ENCODE results near the gene ETS2.
A peak's percentile ranks its signal among the peaks of the same experiment; 100 is the strongest.

The ETS2 gene

DNA sequence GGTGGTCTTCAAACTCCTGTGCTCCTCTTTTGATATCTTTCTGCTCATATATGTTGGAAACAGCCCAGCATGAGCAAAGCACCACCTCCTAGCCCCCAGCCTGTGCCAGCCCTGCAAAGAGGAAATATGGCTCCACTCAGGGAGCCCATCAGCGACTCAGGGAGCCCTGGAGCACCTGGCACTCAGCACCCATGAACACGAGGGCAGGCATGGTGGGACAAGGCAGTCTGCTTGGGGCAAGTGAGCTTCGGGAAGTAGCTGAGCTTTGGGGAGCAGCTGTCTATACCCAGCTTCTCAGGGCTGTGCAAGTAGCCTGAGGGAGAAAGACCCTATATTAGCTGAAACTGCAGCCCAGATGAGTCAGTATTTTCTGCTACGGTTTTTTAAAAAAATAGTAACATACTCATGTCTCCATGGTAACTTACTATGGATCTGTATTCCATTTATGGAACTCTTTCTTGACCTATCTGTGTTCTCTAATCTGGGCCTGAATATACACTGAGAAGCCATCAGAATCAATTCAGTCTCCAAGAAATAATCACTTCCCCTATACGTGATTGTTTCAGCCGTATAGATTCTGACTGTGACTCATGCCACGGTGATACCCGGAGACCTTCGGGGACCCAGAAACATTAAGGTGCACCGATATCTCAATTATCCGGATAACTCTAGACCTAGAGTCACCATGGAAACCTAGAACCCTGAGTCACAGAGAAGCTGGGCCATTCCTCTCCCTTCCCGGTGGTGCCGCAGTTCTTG, 1.5 kb upstream of the ETS2 start:
- no peaks in the 10 kb centered on the region for H3K36me3 Mint-ChIP-seq
- H3K27ac Mint-ChIP-seq = no peak overlapping the region
- H3K4me1 Mint-ChIP-seq = peaks cover 12% of the 10 kb centered on the region
- peaks cover 48% of the 10 kb centered on the region for H3K27me3 Mint-ChIP-seq
- no peak for ATAC-seq
- H3K4me3 Mint-ChIP-seq = peak overlapping the region; percentile 93
- H3K9me3 Mint-ChIP-seq = no peaks in the 10 kb centered on the region

DNA sequence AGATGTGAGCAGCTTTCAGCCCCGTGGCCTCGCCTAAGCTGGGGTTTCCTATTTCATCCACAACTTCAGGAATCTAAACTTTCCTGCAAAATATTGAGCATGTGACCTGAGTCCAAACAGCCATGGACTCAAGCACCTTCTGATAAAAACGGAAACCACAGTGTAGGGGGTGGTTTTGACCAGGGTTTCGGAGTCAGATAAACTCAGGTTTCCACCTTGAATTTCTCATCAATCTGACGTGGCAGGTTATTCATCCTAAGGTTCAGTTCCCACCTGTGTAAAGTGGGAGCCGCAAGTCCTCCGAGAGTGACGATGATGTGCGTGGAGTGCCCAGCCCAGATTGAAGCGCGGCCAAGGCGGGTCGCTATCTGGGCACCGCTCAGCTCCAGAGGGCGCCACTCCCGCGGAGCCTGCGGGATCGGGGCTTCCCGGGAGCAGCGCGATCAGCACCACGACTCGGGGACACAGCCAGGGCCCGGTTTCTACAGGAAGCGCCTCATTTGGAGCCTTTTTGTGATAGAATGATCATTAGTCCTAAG, 871 bp upstream of the ETS2 start:
- ATAC-seq = peak; percentile 2
- Mint-ChIP-seq H3K27ac (peak overlapping the region; percentile 73), H3K27me3 (peaks cover 45% of the 10 kb centered on the region), H3K9me3 (no peaks in the 10 kb centered on the region), H3K4me1 (peaks cover 14% of the 10 kb centered on the region), H3K36me3 (no peaks in the 10 kb centered on the region), H3K4me3 (peak overlapping the region; percentile 93)

DNA sequence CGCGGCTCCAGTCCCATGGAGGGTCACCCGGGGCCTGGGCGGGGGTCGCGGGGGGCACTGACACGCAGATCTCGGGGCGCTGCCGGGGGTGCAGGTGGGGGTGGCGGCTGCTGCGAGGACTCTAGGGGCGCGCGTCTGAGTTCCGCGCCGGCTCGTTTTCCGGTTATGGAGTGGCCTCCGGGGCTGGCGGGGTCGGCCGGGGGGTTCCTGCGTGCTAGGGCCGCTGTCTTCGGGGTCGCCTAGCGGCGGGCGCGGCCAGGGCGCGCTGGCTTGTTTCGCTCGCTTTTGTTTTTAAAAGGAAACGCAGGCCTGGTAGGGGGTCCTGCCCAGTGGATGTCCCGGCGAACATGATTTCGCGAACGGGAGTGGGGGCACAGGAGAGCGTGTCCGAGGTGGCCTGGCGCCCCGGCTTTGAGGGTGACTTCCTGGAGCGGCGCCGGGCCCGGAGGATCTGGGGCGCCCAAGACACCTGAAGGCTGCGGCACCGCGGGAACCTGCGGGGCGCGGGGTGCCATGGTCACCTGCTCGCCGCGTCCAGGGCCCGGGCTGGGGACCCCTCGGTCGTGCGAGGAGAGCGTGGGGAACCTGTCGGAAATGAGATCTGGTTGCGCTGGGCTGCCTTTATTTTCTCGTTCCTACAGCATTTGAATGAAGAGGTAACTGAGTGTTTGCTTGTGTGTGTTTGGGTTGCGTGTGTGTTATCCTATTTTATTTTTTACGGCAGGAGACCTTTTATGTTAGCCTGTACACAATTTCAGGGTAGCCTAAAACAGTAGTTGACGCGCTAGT, 618 bp downstream of the ETS2 start:
- H3K27me3 Mint-ChIP-seq = peaks cover 31% of the 10 kb centered on the region
- peak overlapping the region; percentile 73 for H3K27ac Mint-ChIP-seq
- peak overlapping the region; percentile 93 for H3K4me3 Mint-ChIP-seq
- no peaks in the 10 kb centered on the region for H3K36me3 Mint-ChIP-seq
- peak; percentile 41 for ATAC-seq
- no peaks in the 10 kb centered on the region for H3K9me3 Mint-ChIP-seq
- H3K4me1 Mint-ChIP-seq = peaks cover 14% of the 10 kb centered on the region

DNA sequence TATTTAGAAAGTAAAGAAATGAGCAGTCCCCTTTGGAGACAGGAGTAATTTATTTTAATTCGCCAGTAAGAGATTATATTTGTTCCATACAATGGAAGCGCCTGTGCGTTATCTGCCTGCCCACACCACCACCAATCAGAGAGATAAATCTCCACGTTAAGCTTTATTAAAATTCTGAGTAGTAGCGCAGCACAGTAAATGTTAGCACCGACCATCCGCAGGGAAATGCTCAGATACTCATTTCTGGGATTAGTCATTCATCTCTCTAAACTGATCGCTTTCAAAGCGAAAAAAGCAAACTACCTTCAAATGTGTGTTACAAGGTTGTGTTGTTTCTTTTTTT, 1.2 kb downstream of the ETS2 start:
- ATAC-seq = no peak
- Mint-ChIP-seq H3K9me3 (no peaks in the 10 kb centered on the region), H3K36me3 (no peaks in the 10 kb centered on the region)

DNA sequence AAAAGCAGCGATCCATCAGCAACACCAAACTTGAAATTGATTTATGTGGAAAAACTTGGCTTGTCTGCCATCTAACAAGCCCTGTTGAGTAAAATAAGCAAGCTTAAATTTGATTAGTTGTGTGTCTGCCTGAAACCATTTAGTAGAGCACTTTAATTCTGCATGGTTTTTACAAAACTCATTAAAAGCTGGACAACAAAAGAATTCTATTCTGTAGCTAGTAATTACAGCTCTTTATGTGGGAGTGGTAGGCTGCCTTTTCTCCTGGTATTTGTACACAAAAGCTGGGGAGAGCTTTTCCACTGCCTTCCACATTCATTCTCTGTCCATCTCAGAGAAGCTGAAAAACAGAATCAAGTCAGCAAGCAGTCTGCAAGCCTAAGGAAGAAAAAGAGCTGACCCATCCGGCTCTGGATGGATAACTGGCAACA, 1.7 kb downstream of the ETS2 start:
- Mint-ChIP-seq H3K36me3 (no peaks in the 10 kb centered on the region), H3K4me1 (peaks cover 14% of the 10 kb centered on the region), H3K27ac (no peak overlapping the region), H3K9me3 (no peaks in the 10 kb centered on the region), H3K4me3 (no peak overlapping the region), H3K27me3 (peaks cover 23% of the 10 kb centered on the region)
- no peak for ATAC-seq

More for the DNA sequence above, 1.2 kb downstream of the ETS2 start:
- Mint-ChIP-seq H3K27ac (peak overlapping the region; percentile 73), H3K27me3 (peaks cover 29% of the 10 kb centered on the region), H3K4me3 (peak overlapping the region; percentile 93), H3K4me1 (peaks cover 14% of the 10 kb centered on the region)

DNA sequence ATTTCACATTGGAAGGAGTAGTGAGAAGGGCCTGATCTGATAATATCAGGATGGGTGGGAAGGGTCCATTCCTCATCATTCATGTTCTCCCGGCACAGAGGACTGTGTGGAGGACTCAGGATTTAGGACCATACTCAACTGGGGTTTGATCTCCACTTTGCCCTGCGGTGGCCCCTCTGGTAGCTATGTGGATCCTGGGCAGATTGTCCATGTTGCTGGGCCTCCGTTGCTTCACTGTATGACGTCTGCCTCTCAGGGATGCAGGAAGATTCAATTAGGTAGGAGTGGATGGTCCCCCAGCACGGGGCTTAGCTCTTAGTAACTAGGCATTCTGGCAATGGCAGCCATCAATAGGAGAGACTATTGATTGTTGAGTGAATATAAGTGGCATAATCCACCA, 2.3 kb downstream of the ETS2 start:
- peaks cover 14% of the 10 kb centered on the region for H3K4me1 Mint-ChIP-seq
- no peaks in the 10 kb centered on the region for H3K9me3 Mint-ChIP-seq
- H3K27me3 Mint-ChIP-seq = peaks cover 18% of the 10 kb centered on the region
- ATAC-seq = no peak
- H3K36me3 Mint-ChIP-seq = no peaks in the 10 kb centered on the region
- H3K4me3 Mint-ChIP-seq = no peak overlapping the region
- H3K27ac Mint-ChIP-seq = no peak overlapping the region

DNA sequence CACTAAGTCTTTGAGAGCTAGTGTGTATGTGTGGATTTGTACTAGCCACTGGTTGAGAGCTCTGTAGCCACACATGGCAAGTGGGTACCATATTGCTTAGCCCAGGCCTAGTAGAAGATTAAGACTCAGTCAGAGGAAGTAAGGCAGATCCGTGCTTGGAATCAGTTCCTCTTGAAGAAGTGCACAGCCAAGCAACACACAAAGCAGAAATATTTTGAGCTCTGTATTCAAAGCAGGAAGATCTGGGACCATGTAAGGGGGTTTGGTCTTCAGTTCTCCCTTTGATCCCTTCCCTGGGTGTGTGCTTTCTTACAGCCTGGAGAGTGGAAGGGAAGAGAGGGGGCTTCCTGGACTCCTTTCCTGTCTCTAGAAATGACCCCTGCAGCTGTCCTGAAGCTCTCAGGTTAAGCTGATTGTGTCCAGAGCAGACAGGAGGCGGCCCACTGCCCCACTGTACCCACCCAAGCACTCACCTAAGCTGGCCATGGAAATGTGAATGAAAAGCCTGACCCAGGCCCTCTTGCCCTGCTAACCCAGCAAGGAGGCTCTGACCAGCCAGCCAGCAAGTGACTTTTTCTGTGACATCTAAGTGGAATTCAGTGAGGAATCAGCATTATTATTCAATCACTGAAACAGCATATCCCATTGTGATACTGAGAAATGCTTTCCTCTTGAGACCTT, 3.6 kb downstream of the ETS2 start:
- no peak overlapping the region for H3K27ac Mint-ChIP-seq
- peaks cover 4% of the 10 kb centered on the region for H3K36me3 Mint-ChIP-seq
- peaks cover 4% of the 10 kb centered on the region for H3K27me3 Mint-ChIP-seq
- no peaks in the 10 kb centered on the region for H3K9me3 Mint-ChIP-seq
- no peak for ATAC-seq
- H3K4me1 Mint-ChIP-seq = peaks cover 14% of the 10 kb centered on the region
- H3K4me3 Mint-ChIP-seq = no peak overlapping the region

DNA sequence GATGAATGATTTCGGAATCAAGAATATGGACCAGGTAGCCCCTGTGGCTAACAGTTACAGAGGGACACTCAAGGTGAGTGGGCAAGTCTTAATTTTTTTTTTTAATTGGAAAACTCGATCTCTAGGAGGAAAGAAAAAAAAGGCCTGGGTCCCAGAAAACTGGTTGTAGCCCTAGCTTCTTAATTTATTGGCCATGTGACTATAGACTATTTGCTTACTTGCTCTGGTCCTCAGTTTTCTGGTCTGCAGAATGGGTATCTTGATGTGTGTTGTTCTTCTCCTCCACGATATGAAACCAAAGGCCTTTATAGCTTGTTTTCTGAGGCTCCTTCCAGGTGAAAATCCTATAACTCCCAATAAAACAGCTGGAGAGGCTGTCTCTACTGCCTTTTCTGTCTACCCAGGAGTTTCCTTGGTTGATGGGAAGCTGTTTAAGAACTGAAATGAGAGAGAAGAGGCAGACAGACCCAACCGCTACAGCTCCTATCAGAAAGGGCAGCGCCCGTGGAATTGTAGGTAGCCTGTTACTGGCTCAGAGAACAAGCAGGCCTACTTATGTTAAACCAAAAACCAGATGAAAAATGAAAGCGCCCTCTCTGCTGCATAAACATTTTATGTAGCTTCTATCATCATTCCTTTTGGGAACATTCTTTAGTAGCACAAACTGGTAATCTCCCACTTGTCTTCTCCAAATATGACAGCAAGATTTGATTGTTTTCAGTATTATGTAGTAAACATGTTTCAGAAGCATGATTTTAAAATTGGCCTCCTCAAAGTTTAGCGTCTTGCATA, 4.5 kb downstream of the ETS2 start:
- Mint-ChIP-seq H3K36me3 (peaks cover 13% of the 10 kb centered on the region), H3K27me3 (no peaks in the 10 kb centered on the region), H3K4me3 (no peak overlapping the region), H3K9me3 (no peaks in the 10 kb centered on the region), H3K4me1 (peaks cover 14% of the 10 kb centered on the region), H3K27ac (no peak overlapping the region)
- ATAC-seq = no peak

DNA sequence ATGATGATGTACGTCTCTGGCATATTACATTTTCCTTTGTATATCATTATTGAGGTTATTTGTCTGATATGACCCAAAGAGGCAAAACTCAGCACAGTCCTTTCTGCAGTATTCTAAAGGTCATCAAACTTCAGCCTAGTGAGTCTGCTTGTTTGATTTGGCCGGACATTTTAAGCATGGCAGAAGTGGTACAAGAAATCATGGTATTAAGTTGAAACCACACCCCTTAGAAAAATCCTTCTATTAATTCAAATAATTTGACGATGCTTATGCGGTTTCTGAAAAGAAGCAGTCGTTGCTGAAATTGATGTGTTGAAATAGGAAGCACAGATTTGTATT, 5.1 kb downstream of the ETS2 start:
- Mint-ChIP-seq H3K27me3 (no peaks in the 10 kb centered on the region), H3K9me3 (peaks cover 2% of the 10 kb centered on the region), H3K4me3 (no peak overlapping the region), H3K36me3 (peaks cover 19% of the 10 kb centered on the region), H3K4me1 (peaks cover 14% of the 10 kb centered on the region), H3K27ac (no peak overlapping the region)
- ATAC-seq = no peak

DNA sequence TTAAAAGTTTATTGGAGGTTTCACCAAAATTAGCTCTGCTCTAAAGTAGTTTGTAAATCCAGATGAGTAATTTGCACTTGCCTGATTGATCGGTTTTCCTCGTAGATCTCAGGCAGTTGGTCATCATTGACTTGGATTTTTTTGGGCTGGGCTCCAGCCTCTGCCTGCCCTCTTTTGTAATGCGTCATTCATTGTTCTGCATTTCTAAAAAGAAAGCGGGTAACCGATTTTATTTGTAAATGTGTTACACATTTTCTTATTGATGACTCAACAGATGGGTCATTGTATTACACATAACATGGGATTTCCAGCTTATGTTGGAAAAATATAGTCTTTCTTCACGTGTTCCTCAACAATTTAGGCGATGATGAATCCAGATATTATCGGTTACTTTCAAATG, 5.5 kb downstream of the ETS2 start:
- ATAC-seq = no peak
- H3K36me3 Mint-ChIP-seq = peaks cover 22% of the 10 kb centered on the region
- H3K27ac Mint-ChIP-seq = no peak overlapping the region
- H3K9me3 Mint-ChIP-seq = peaks cover 3% of the 10 kb centered on the region
- no peaks in the 10 kb centered on the region for H3K27me3 Mint-ChIP-seq
- peaks cover 12% of the 10 kb centered on the region for H3K4me1 Mint-ChIP-seq
- H3K4me3 Mint-ChIP-seq = no peak overlapping the region

DNA sequence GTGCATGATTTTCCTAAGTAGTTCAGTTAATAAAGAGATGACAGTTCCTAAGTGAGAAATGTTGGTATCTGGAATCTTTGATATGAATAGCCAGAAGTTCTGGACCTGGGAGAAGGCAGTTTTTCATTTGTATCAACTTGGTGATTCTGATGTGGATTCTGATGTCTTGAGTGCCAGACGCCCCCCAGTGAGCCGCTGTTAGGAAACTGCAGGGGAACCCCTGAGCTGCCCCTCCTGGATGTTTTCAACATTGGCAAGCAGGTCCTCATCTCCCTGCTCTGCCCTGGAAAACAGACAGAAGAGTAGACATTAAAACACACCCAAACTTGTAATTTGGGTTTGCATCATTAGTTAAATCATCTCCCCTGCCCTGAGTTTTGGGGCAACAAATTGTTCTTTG, 7.4 kb downstream of the ETS2 start:
- ATAC-seq = no peak
- no peaks in the 10 kb centered on the region for H3K27me3 Mint-ChIP-seq
- H3K9me3 Mint-ChIP-seq = peaks cover 3% of the 10 kb centered on the region
- H3K4me1 Mint-ChIP-seq = peaks cover 5% of the 10 kb centered on the region
- no peak overlapping the region for H3K27ac Mint-ChIP-seq
- H3K36me3 Mint-ChIP-seq = peaks cover 40% of the 10 kb centered on the region
- H3K4me3 Mint-ChIP-seq = no peak overlapping the region

DNA sequence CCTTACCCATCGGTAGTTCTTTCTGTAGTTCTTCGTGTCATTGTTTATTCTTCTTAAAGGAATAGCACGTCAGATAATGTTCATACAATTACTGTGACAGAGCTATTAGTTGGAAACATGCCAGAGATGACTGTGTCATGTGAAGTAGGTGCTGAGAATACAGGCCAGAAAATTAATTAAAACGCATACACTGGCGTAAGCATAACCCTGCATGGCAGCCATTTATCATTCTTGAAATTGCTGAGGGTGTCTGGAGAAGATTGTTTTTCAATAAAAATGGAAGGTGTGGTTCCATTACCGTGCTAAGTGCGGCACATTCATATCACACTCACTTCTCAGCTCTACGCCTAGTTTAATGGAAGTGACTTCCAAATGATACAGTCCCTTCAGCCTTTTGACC, 7.8 kb downstream of the ETS2 start:
- no peak for ATAC-seq
- H3K27me3 Mint-ChIP-seq = no peaks in the 10 kb centered on the region
- no peak overlapping the region for H3K27ac Mint-ChIP-seq
- no peak overlapping the region for H3K4me3 Mint-ChIP-seq
- peaks cover 44% of the 10 kb centered on the region for H3K36me3 Mint-ChIP-seq
- H3K4me1 Mint-ChIP-seq = peaks cover 5% of the 10 kb centered on the region
- H3K9me3 Mint-ChIP-seq = peaks cover 3% of the 10 kb centered on the region

DNA sequence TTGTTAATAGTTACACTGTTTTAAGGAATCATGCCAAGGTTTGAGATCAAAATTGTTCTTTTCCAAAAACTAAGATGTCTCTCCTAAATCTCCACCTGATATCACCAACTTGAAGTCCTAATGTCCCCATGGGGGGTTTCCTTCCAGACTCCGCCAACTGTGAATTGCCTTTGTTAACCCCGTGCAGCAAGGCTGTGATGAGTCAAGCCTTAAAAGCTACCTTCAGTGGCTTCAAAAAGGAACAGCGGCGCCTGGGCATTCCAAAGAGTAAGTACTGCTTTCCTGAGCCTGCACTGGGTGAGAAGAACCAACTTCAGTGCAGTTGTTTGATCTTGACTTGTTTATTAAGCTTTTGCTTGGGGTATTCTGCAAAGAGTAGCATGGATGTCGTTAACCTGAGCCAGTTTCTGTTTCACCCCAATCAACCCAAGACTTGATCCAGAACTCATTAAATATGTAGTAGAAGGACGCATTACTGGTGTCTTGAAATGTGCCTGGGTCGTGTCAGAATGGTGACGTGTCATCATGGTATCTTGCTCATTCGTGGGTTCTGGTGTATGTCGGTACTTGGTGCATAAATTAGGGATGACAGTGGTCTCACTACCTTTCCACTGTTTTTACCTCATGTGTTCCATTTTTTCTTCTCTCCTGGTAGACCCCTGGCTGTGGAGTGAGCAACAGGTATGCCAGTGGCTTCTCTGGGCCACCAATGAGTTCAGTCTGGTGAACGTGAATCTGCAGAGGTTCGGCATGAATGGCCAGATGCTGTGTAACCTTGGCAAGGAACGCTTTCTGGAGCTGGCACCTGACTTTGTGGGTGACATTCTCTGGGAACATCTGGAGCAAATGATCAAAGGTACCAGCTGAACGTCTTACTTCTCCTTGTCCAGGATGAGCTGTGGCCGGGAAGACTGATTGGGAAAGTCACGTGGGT, 8.7 kb downstream of the ETS2 start:
- Mint-ChIP-seq H3K9me3 (peaks cover 3% of the 10 kb centered on the region), H3K27ac (no peak overlapping the region), H3K4me1 (no peaks in the 10 kb centered on the region), H3K27me3 (no peaks in the 10 kb centered on the region), H3K36me3 (peaks cover 53% of the 10 kb centered on the region), H3K4me3 (no peak overlapping the region)
- ATAC-seq = no peak

DNA sequence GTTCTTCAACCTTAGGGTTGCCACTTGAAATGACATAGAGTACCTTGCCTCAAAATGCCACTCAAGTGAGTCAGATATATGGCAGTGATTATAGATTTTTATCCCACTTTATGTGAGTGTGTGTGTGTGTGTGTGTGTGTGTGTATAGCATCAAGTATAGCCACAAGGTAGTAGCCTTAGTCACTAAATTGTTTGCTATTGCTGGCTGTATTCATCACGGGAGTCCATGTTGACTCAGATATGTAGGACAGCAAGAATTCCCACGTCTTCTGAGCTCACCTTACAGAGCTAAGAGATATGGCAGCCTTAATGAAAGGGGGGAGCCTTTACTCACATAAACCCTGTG, 9.3 kb downstream of the ETS2 start:
- Mint-ChIP-seq H3K4me1 (no peaks in the 10 kb centered on the region), H3K4me3 (no peak overlapping the region), H3K36me3 (peaks cover 59% of the 10 kb centered on the region), H3K9me3 (peaks cover 3% of the 10 kb centered on the region), H3K27me3 (no peaks in the 10 kb centered on the region), H3K27ac (no peak overlapping the region)
- ATAC-seq = no peak

Measured in stimulated activated memory B cell treated with anti-CD40 and anti-IgM and Interleukin-4, amounts not matched to agents 10 μg/mL and 1 μg/mL and 100 μg/mL, for 72 hours (primary cell).